ENCODE data around the gene FUBP1.

FUBP1 gene

GRCh38 chr1:77950873-77951272 lies 28.0 kb downstream of the FUBP1 start:
- H3K4me1 ChIP-seq (ENCODE audit: control insufficient read depth, low read length), result peaks cover 29% of the 10 kb centered on the region
- H3K36me3 ChIP-seq (ENCODE audit: control insufficient read depth, low read length), result peaks cover 93% of the 10 kb centered on the region
- H3K27ac ChIP-seq (ENCODE audit: low read depth, low read length), result no peak overlapping the region

GRCh38 chr1:77948841-77949424 lies 29.9 kb downstream of the FUBP1 start:
- Histone ChIP-seq H3K27me3 (ENCODE audit: control insufficient read depth, low read length) (no peaks in the 10 kb centered on the region), H4K20me1 (ENCODE audit: control insufficient read depth, insufficient read depth, low read depth, low read length) (peaks cover 10% of the 10 kb centered on the region; the same call in 1 of the 2 replicates), H3K27ac (ENCODE audit: low read depth, low read length) (no peak overlapping the region), H3K79me2 (ENCODE audit: control insufficient read depth, low read length) (peaks cover 8% of the 10 kb centered on the region), H3K4me1 (ENCODE audit: control insufficient read depth, low read length) (peaks cover 25% of the 10 kb centered on the region), H3K4me3 (ENCODE audit: low read length) (no peak overlapping the region), H3K4me2 (ENCODE audit: low read length) (no peak overlapping the region), H3K36me3 (ENCODE audit: control insufficient read depth, low read length) (peaks cover 90% of the 10 kb centered on the region), H3K9me2 (replicated peaks; ENCODE audit: control insufficient read depth, low read length) (no peaks in the 10 kb centered on the region), H3K9me3 (ENCODE audit: control insufficient read depth, insufficient read depth, low read length) (no peaks in the 10 kb centered on the region), H3F3A (ENCODE audit: control insufficient read depth, insufficient read depth) (peaks cover 44% of the 10 kb centered on the region)
- TF ChIP-seq EZH2phosphoT487 (IDR thresholded peaks at IDR 0.05; ENCODE audit: borderline replicate concordance, low read length) (no peak), CTCF (IDR thresholded peaks at IDR 0.05; ENCODE audit: low read depth, low read length, poor library complexity, severe bottlenecking) (no peak)

More at GRCh38 chr1:77950873-77951272, 28.0 kb downstream of the FUBP1 start:
- Histone ChIP-seq H3K27me3 (ENCODE audit: control insufficient read depth, low read length) (no peaks in the 10 kb centered on the region), H3K9me2 (replicated peaks; ENCODE audit: control insufficient read depth, low read length) (no peaks in the 10 kb centered on the region), H4K20me1 (ENCODE audit: control insufficient read depth, insufficient read depth, low read depth, low read length) (peaks cover 10% of the 10 kb centered on the region; the same call in 1 of the 2 replicates), H3K4me2 (ENCODE audit: low read length) (peak overlapping the region; percentile 13; the same call in 1 of the 2 replicates), H3K79me2 (ENCODE audit: control insufficient read depth, low read length) (peaks cover 10% of the 10 kb centered on the region), H3F3A (ENCODE audit: control insufficient read depth, insufficient read depth) (peaks cover 25% of the 10 kb centered on the region), H3K9me3 (ENCODE audit: control insufficient read depth, insufficient read depth, low read length) (no peaks in the 10 kb centered on the region), H3K4me3 (ENCODE audit: low read length) (no peak overlapping the region)
- no peak for TF ChIP-seq CTCF (IDR thresholded peaks at IDR 0.05; ENCODE audit: low read depth, low read length, poor library complexity, severe bottlenecking)
- TF ChIP-seq EZH2phosphoT487 (IDR thresholded peaks at IDR 0.05; ENCODE audit: borderline replicate concordance, low read length), result no peak

GRCh38 chr1:77945345-77945744 lies 33.5 kb downstream of the FUBP1 start:
- H3K4me3 ChIP-seq (ENCODE audit: low read length), result no peak overlapping the region
- H3F3A ChIP-seq (ENCODE audit: control insufficient read depth, insufficient read depth), result peaks cover 62% of the 10 kb centered on the region
- no peaks in the 10 kb centered on the region for H3K4me1 ChIP-seq (ENCODE audit: control insufficient read depth, low read length)
- H3K27ac ChIP-seq (ENCODE audit: low read depth, low read length), result no peak overlapping the region
- peaks cover 73% of the 10 kb centered on the region for H3K36me3 ChIP-seq (ENCODE audit: control insufficient read depth, low read length)
- no peaks in the 10 kb centered on the region for H3K79me2 ChIP-seq (ENCODE audit: control insufficient read depth, low read length)
- H4K20me1 ChIP-seq (ENCODE audit: control insufficient read depth, insufficient read depth, low read depth, low read length), result peaks cover 5% of the 10 kb centered on the region; the same call in 1 of the 2 replicates
- no peak overlapping the region for H3K4me2 ChIP-seq (ENCODE audit: low read length)
- no peak for TF ChIP-seq CTCF (IDR thresholded peaks at IDR 0.05; ENCODE audit: low read depth, low read length, poor library complexity, severe bottlenecking)
- no peak for TF ChIP-seq EZH2phosphoT487 (IDR thresholded peaks at IDR 0.05; ENCODE audit: borderline replicate concordance, low read length)
- H3K27me3 ChIP-seq (ENCODE audit: control insufficient read depth, low read length), result no peaks in the 10 kb centered on the region
- H3K9me2 ChIP-seq (replicated peaks; ENCODE audit: control insufficient read depth, low read length), result no peaks in the 10 kb centered on the region
- no peaks in the 10 kb centered on the region for H3K9me3 ChIP-seq (ENCODE audit: control insufficient read depth, insufficient read depth, low read length)
